Measurements from ENCODE around the gene MMP23B. TPM values are rescaled to one million over a fixed set of nuclear protein-coding genes. Genes with fewer than 3 reads are reported as not detected.
A peak's percentile ranks its signal among the peaks of the same experiment; 100 is the strongest.

Gene MMP23B
- polyA plus RNA-seq, 1 donor, result 38.1 TPM

- no peak for DNase-seq
These were observed 28.9 kb upstream of the MMP23B start for GRCh38 chr1:1602968-1603506.

GRCh38 chr1:1603671-1604373 lies 28.2 kb upstream of the MMP23B start:
- no peak for DNase-seq

- no peak for DNase-seq
These were observed 27.5 kb upstream of the MMP23B start for GRCh38 chr1:1604374-1605033.

GRCh38 chr1:1605034-1605591 lies 26.9 kb upstream of the MMP23B start:
- DNase-seq, result no peak

GRCh38 chr1:1605724-1606123 lies 26.2 kb upstream of the MMP23B start:
- DNase-seq, result no peak

- DNase-seq, result no peak
These were observed 25.7 kb upstream of the MMP23B start for GRCh38 chr1:1606232-1606631.

- DNase-seq, result no peak
These were observed 22.0 kb upstream of the MMP23B start for GRCh38 chr1:1609822-1610485.

GRCh38 chr1:1610796-1611195 lies 21.2 kb upstream of the MMP23B start:
- DNase-seq, result no peak

GRCh38 chr1:1612104-1612400 lies 19.9 kb upstream of the MMP23B start:
- no peak for DNase-seq

GRCh38 chr1:1613509-1614082 lies 18.4 kb upstream of the MMP23B start:
- no peak for DNase-seq

GRCh38 chr1:1614204-1614953 lies 17.6 kb upstream of the MMP23B start:
- DNase-seq, result no peak

- DNase-seq, result no peak
These were observed 17.1 kb upstream of the MMP23B start for GRCh38 chr1:1614954-1615255.

GRCh38 chr1:1615256-1616044 lies 16.5 kb upstream of the MMP23B start, which contains the start of gene MIB2:
Gene MIB2 (plus strand): TSS chr1:1615500. CDS start chr1:1623453, 7,953 bp downstream.
- DNase-seq, result peak; percentile 96

GRCh38 chr1:1616045-1616790 lies 15.8 kb upstream of the MMP23B start:
- DNase-seq, result no peak

GRCh38 chr1:1616838-1617237 lies 15.1 kb upstream of the MMP23B start:
- no peak for DNase-seq

GRCh38 chr1:1617516-1617915 lies 14.5 kb upstream of the MMP23B start:
- DNase-seq, result no peak

GRCh38 chr1:1617925-1618324 lies 14.0 kb upstream of the MMP23B start:
- no peak for DNase-seq

GRCh38 chr1:1618396-1619068 lies 13.4 kb upstream of the MMP23B start:
- DNase-seq, result no peak

- no peak for DNase-seq
These were observed 12.0 kb upstream of the MMP23B start for GRCh38 chr1:1619917-1620361.

Measured in hindlimb muscle (tissue), 1 donor.